Measurements from ENCODE around the gene ZNF695. TPM values are rescaled to one million over a fixed set of nuclear protein-coding genes. Genes with fewer than 3 reads are reported as not detected.
A peak's percentile ranks its signal among the peaks of the same experiment; 100 is the strongest.

The ZNF695 gene
- total RNA-seq, 2 donors from 2014 or later = 0.12 to 0.26 TPM

DNA sequence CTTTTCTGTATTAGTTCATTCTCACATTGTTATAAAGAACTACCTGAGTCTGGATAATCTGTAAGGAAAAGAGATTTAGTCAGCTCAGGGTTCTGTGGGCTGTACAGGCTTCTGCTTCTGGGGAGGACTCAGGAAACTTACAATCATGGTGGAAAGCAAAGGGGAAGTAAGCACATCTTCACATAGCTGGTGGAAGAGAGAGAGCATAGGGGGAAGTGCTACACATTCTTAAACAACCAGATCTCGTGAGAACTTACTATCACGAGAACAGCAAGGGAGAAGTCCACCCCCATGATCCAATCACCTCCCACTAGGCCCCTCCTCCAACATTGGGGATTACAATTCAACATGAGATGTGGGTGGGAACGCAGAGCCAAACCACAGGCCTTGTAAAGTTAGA, 38.2 kb downstream of the ZNF695 start:
- DNase-seq (no peak), ATAC-seq (no peak)
- intact Hi-C loops (cut with DNase I) = loop anchor here in 1 of 2 donors (5.0 kb wide), 1 partner anchor 57 kb away; no protein-coding TSS in a partner anchor

DNA sequence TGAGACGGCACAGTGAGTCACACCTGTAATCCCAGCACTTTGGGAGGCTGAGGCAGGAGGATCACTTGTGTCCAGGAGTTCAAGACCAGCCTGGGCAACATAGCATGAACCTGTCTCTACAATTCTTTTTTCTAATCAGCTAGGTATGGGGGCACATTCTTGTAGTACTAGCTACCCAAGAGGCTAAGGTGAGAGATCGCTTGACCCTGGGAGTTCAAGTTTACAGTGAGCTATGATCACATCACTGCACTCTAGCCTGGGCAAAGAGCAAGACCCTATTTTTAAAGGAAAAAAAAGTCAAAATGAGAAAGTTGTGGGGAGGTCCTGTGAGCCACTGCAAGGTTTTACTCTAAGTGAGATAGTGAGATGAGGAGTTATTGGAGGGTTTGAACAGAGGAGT, 41.4 kb downstream of the ZNF695 start:
- intact Hi-C loops (cut with DNase I) = no loop called here
- ATAC-seq (no peak), DNase-seq (no peak)

DNA sequence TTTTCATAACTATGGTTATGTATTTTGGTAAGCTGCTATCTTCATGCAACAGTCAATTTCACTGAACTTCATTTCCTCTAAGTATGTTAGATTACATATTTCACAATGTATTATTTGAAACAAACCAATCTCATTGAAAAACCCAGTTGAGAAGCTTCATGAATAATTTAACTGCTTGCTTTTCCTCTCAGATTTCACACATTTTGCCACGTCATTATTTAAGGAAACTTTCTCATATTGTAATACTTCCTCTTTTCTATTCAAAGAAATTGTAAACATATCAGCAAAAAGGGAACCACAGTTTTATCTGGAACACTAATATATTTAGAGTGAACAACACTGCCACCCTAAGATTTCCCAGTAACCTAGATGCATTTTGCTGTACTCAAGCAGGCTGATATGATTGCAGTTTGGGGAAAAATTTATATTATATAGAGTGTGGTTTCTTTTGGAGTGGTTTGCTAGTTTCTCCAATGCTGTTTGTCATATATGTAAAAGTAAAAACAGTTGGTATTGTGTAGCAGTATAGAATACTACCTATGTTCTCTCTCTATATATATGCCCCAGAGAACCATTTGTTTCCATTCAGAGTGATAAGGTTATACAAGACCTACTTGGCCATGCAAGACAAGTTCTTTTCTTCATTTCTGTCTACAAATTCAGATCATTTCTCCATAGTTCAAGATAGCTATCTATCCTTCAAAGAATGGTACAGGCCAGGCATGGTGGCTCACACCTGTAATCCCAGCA, 47.7 kb downstream of the ZNF695 start:
- ATAC-seq = peak; percentile 23 to 32
- intact Hi-C loops (cut with DNase I) = loop anchor here in 1 of 2 donors (10.0 kb wide), 1 partner anchor 55 kb away; no protein-coding TSS in a partner anchor
- DNase-seq = no peak

DNA sequence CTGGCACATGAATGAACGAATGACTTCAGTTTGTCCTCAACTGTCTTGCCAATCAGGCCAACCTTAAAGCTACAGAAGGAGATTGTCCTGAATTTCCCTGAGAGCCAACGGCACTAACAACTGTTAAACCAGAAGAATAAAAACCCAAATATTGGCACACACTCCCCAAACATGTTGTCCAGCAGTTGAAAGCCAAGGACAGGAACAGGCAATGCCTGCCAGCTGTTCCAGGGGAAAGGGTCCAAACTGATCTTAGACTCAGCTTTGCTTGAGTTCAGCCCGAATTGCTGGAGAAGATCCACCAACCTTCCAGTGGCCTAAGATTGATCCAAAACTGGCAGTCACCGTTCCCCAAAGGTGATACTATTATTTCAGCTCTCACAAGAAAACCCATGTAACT, 53.7 kb downstream of the ZNF695 start:
- intact Hi-C loops (cut with DNase I) = loop anchor here in 1 of 2 donors (10.0 kb wide), 1 partner anchor 49 kb away; no protein-coding TSS in a partner anchor
- ATAC-seq (peak; percentile 58 to 67), DNase-seq (no peak)

DNA sequence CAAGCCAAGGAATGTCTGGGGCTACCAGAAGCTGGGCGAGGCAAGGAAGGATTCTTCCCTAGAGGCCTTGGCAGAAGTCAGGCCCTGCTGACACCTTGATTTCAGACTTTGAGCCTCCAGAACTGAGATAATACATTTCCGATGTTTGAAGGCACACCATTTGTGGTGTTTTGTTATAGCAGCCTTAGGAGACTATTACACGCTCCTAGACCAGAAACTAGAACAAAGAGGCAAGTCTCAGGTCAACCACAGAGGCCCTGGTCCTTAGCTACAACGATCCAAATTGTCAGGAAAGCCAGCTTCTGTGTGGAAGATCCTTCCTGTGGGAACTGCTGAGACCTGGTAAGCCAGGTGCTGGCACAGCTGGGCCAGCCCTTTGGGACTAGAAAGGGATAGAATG, 56.4 kb downstream of the ZNF695 start:
- ATAC-seq = no peak
- intact Hi-C loops (cut with DNase I) = loop anchor here in 1 of 2 donors (10.0 kb wide), 1 partner anchor 47 kb away; no protein-coding TSS in a partner anchor
- DNase-seq = no peak

DNA sequence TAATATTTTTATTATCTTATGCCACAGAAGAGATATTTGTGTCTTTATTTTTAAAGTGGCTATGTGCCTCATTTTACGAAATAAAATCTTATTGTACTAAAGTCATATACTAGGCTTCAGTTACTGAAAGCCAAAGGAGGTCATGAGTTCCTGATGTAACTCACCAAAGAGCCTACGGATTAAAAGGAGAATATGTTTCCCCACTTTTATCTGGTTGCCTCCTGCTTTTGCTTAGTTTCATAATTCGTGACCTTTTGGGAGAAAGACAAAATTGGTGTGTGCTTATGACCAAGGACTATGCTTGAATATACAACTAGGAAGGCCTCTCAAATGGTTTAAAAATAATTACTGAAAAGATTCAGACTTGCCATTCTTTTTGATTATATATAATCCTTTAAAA, 57.9 kb downstream of the ZNF695 start:
- DNase-seq = no peak
- ATAC-seq = no peak
- intact Hi-C loops (cut with DNase I) = loop anchor here in 1 of 2 donors (10.0 kb wide), 1 partner anchor 45 kb away; no protein-coding TSS in a partner anchor

DNA sequence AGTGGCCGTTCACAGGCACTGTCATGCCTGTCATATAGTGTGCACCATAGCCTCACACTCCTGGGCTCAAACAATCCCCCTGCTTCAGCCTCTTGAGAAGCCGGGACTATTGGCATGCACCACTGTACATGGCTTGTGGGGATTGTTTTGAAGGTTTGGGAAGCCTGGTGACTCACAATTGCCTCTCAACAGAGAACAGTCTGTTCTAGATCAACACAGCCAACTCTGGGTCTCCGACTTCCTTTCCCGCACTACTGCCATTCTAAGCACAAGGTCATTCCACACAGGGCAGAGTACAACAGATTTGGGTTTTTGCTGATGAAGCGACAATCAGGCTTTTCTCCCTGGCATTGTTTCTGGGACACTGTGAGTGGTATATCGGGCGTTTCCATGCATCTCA, 60.6 kb downstream of the ZNF695 start:
- DNase-seq = peak; percentile 77
- ATAC-seq = peak; percentile 91 to 98
- intact Hi-C loops (cut with DNase I) = no loop called here

DNA sequence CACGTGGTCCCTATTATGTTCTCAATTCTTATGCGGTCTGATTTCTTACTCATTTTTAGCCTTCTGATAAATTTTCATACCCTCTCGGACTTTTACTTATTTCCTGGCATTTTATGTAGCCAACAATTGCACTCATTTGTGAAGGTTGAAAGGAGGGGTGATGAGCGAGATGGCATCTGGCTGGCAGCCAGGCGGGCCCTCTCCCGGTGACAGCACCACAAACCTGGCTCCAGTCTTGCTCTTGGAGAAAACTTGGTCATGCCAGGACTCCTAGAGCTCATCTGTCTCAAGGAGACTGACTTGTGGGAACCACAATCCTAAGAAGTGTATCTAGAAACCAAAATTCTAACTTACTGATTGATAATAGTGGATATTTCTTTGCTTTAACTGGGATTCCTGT, 61.5 kb downstream of the ZNF695 start:
- intact Hi-C loops (cut with DNase I) = no loop called here
- ATAC-seq = no peak
- no peak for DNase-seq

Other genes starting within 250 kb of the ZNF695 start
- gene AHCTF1, start 76.1 kb downstream of the ZNF695 start, total RNA-seq = 10 to 100 TPM; 20.0 to 23.6 TPM
- 1 to 10 TPM; 1.5 to 1.8 TPM for gene ZNF670, start 70.8 kb upstream of the ZNF695 start, total RNA-seq
- 1 to 10 TPM; 5.1 TPM for gene ZNF669, start 96.3 kb upstream of the ZNF695 start, total RNA-seq
- gene ZNF124, start 164.0 kb upstream of the ZNF695 start, total RNA-seq = 10 to 100 TPM in 1 of 2 donors, 1 to 10 TPM in 1; 10.0 to 15.5 TPM
- not detected for gene VN1R5, start 248.0 kb upstream of the ZNF695 start, total RNA-seq